Chondrocyte (in vitro differentiated cells): Measurements from ENCODE around the gene SETD9. TPM values are rescaled to one million over a fixed set of nuclear protein-coding genes. Genes with fewer than 3 reads are reported as not detected.

Source experiments
- DNase-seq: peaks from one replicate; pipeline ENCODE4 v3.0.0; 2021; ENCODE audit warnings: mixed read lengths, low spot score
- H3K27ac Mint-ChIP-seq: one replicate; pipeline ENCODE4 v1.8.0; 2021; ENCODE audit warnings: mild to moderate bottlenecking, moderate library complexity, mixed read lengths; ENCODE audit not compliant: unreplicated experiment
- H3K27me3 Mint-ChIP-seq: 2 replicates; pipeline ENCODE4 v1.8.0; 2021; ENCODE audit warnings: low read depth, mixed read lengths
- H3K36me3 Mint-ChIP-seq: 2 replicates; pipeline ENCODE4 v1.8.0; 2021; ENCODE audit warnings: low read depth, mixed read lengths
- H3K4me1 Mint-ChIP-seq: 2 replicates; pipeline ENCODE4 v1.8.0; 2021; ENCODE audit warnings: low read depth, mild to moderate bottlenecking, mixed read lengths
- H3K4me3 Mint-ChIP-seq: one replicate; pipeline ENCODE4 v1.8.0; 2021; ENCODE audit warnings: mild to moderate bottlenecking, moderate library complexity, mixed read lengths; ENCODE audit not compliant: unreplicated experiment
- H3K9me3 Mint-ChIP-seq: 2 replicates; pipeline ENCODE4 v1.8.0; 2021; ENCODE audit warnings: low read depth, mixed read lengths
- total RNA-seq: library from RNA; stranded (reverse); gene quantifications from 3 replicates; pipeline ENCODE4 v1.2.1, GENCODE V29; 2021
- TF ChIP-seq, protein P1 (sequence below): fragments of 200-600 bp; sonication (generic); IDR thresholded peaks from 2 replicates; pipeline ENCODE4 v1.5.0; 2021; ENCODE audit warnings: antibody characterized with exemption, mild to moderate bottlenecking, moderate library complexity

Gene SETD9
- total RNA-seq, 1 donor from 2014 or later: 8.5 TPM

DNA sequence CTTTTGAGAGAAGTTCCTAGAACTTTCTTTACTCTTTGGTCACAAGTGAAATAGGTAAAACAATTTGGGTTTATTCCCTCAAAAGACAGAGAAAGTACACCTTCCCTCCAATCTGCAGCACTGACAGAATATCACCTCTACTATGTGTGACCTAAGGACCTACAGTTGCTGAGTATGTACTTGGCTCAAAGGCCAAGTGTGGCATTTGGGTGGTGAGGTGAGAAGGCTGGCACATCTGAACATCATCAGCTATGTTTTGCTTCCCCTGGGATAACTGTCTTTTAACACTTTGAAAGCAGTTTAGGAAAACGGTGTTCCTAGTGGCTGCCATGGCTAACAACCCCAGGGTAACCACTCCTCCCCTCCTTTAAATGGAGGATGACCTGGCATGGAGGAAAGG, 24.9 kb downstream of the SETD9 start:
- Mint-ChIP-seq H3K9me3 (no peaks in the 10 kb centered on the region), H3K4me1 (no peaks in the 10 kb centered on the region), H3K27ac (no peak overlapping the region), H3K27me3 (no peaks in the 10 kb centered on the region), H3K4me3 (no peak overlapping the region), H3K36me3 (peaks cover 30% of the 10 kb centered on the region)
- no peak for DNase-seq
- TF ChIP-seq, protein P1, sequence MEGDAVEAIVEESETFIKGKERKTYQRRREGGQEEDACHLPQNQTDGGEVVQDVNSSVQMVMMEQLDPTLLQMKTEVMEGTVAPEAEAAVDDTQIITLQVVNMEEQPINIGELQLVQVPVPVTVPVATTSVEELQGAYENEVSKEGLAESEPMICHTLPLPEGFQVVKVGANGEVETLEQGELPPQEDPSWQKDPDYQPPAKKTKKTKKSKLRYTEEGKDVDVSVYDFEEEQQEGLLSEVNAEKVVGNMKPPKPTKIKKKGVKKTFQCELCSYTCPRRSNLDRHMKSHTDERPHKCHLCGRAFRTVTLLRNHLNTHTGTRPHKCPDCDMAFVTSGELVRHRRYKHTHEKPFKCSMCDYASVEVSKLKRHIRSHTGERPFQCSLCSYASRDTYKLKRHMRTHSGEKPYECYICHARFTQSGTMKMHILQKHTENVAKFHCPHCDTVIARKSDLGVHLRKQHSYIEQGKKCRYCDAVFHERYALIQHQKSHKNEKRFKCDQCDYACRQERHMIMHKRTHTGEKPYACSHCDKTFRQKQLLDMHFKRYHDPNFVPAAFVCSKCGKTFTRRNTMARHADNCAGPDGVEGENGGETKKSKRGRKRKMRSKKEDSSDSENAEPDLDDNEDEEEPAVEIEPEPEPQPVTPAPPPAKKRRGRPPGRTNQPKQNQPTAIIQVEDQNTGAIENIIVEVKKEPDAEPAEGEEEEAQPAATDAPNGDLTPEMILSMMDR: no peak

DNA sequence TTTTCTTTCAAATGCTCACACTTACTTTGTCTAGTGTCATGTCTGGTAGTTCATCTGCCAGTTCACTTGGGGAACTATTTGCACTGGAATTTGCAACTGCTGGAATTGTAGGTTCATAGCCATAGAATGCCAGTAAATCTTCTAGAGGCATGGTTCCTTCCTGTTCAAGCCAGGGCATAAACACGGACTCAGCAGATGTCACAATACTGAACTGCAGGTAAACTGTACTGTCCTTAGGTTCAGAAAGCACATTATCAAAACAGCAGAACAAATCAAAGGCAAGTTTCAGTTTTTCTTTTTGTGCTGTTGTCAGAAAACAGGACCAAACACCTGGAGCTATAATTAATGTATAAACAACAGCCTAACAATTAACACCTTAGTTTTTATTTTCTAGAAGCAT, 29.5 kb downstream of the SETD9 start:
- no peak for DNase-seq
- Mint-ChIP-seq H3K27me3 (no peaks in the 10 kb centered on the region), H3K27ac (no peak overlapping the region), H3K36me3 (peaks cover 35% of the 10 kb centered on the region), H3K9me3 (no peaks in the 10 kb centered on the region), H3K4me1 (no peaks in the 10 kb centered on the region), H3K4me3 (no peak overlapping the region)
- TF ChIP-seq, protein P1: no peak

DNA sequence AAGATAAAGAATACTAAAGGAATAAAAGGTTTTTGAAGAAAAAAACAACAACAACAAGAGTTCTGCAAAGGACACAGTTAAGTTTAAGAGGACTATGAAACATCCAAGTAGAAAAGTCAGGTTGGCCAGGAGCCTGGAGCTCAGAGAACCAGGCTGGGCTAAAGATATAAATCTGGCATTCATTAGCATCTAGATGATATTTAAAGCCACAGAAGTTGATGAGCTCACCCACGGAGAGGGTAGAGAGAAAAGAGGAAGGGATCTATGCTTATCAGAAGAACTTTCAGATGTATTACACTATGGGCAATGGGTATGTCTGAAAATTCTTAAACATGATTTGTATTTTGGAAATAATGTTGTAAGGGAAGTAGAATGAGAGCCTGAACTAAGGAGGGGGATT, 32.6 kb downstream of the SETD9 start:
- H3K4me1 Mint-ChIP-seq: no peaks in the 10 kb centered on the region
- H3K27me3 Mint-ChIP-seq: no peaks in the 10 kb centered on the region
- H3K9me3 Mint-ChIP-seq: no peaks in the 10 kb centered on the region
- peaks cover 31% of the 10 kb centered on the region for H3K36me3 Mint-ChIP-seq
- no peak overlapping the region for H3K27ac Mint-ChIP-seq
- TF ChIP-seq, protein P1: no peak
- no peak overlapping the region for H3K4me3 Mint-ChIP-seq
- DNase-seq: no peak

DNA sequence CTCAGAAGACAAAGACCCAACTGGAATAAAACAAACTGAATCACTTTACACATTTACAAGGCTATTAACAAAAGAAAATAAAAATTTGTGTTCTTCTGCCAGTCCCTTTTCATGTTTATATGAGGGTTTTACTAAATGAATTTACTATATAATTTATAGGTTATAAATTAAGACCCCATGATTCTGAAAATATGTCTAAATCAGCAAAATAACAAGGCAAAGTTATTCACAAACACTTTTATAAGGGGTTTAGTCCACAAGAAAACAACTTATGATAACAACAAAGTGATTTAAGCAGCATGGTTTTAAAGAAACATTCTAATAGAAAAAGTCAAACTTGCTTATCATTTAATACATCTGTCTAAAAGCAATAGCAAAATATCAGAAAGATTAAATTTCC, 37.7 kb downstream of the SETD9 start:
- H3K4me1 Mint-ChIP-seq: peaks cover 14% of the 10 kb centered on the region
- no peak overlapping the region for H3K4me3 Mint-ChIP-seq
- TF ChIP-seq, protein P1: no peak
- H3K27me3 Mint-ChIP-seq: no peaks in the 10 kb centered on the region
- H3K9me3 Mint-ChIP-seq: no peaks in the 10 kb centered on the region
- H3K27ac Mint-ChIP-seq: no peak overlapping the region
- no peak for DNase-seq
- H3K36me3 Mint-ChIP-seq: peaks cover 16% of the 10 kb centered on the region

DNA sequence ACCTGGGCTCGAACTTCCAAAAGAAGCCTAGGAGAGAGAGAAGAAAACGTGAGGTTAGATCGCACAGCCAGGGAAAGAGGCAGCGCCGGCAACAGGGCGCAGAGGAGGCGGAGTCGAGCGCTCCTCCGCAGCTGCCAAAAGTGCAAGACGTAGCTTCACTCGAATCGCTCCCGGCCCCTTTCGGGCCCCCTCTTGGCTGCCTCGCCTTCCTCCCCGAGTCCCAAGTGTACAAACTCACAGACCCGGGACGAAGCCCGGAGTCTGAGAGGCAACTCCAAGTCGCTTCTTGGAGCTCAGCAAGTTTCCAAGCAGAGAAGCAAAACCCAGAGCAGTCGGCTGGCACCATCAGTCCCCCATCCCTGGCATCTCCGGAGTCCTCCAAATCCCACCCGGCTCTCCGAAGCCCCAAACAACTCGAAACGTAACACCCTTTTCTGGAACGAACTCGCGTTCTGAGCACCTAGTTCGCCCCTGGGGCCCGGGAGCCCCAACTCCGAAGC, 41.3 kb downstream of the SETD9 start:
- peak; percentile 90 for DNase-seq
- Mint-ChIP-seq H3K27ac (peak overlapping the region; percentile 97), H3K4me3 (peak overlapping the region; percentile 98), H3K9me3 (no peaks in the 10 kb centered on the region), H3K27me3 (peaks cover 3% of the 10 kb centered on the region), H3K36me3 (peaks cover 5% of the 10 kb centered on the region), H3K4me1 (peaks cover 18% of the 10 kb centered on the region)
- TF ChIP-seq, protein P1: peak; percentile 5
